Fibroblast of skin of back (primary cell): ENCODE measurements around the gene TDRD9.

Experiments used
- DNase-seq: peaks from one replicate; pipeline ENCODE4 v3.0.0-alpha.2; 2013

TDRD9 gene

GRCh38 chr14:103890821-103891666 is 37.2 kb upstream of the TDRD9 start:
- no peak for DNase-seq

- no peak for DNase-seq
Measured at GRCh38 chr14:103891667-103892215, 36.5 kb upstream of the TDRD9 start.

GRCh38 chr14:103892247-103892646 is 36.0 kb upstream of the TDRD9 start:
- no peak for DNase-seq

- no peak for DNase-seq
Measured at GRCh38 chr14:103894034-103894722, 34.1 kb upstream of the TDRD9 start.

- DNase-seq: no peak
Measured at GRCh38 chr14:103894723-103895059, 33.6 kb upstream of the TDRD9 start.

- DNase-seq: no peak
Measured at GRCh38 chr14:103896578-103896977, 31.7 kb upstream of the TDRD9 start.

- DNase-seq: no peak
Measured at GRCh38 chr14:103897075-103897947, 30.9 kb upstream of the TDRD9 start.

GRCh38 chr14:103898204-103898603 is 30.1 kb upstream of the TDRD9 start:
- DNase-seq: no peak

- DNase-seq: no peak
Measured at GRCh38 chr14:103898711-103899110, 29.5 kb upstream of the TDRD9 start.

GRCh38 chr14:103899316-103899715 is 28.9 kb upstream of the TDRD9 start:
- no peak for DNase-seq

- DNase-seq: no peak
Measured at GRCh38 chr14:103899833-103900232, 28.4 kb upstream of the TDRD9 start.

- DNase-seq: no peak
Measured at GRCh38 chr14:103904493-103905107, 23.7 kb upstream of the TDRD9 start.

- no peak for DNase-seq
Measured at GRCh38 chr14:103905842-103906456, 22.3 kb upstream of the TDRD9 start.

- DNase-seq: no peak
Measured at GRCh38 chr14:103908580-103908979, 19.7 kb upstream of the TDRD9 start.

GRCh38 chr14:103909531-103910261 is 18.6 kb upstream of the TDRD9 start:
- DNase-seq: no peak

- peak; percentile 58 for DNase-seq
Measured at GRCh38 chr14:103910262-103910935, 17.9 kb upstream of the TDRD9 start.

- DNase-seq: no peak
Measured at GRCh38 chr14:103910984-103911383, 17.3 kb upstream of the TDRD9 start.

- DNase-seq: no peak
Measured at GRCh38 chr14:103915616-103916015, 12.6 kb upstream of the TDRD9 start.

- DNase-seq: no peak
Measured at GRCh38 chr14:103916636-103917262, 11.5 kb upstream of the TDRD9 start.
